GM19463 (cell line): ENCODE measurements around the gene TBC1D22A.

Experiments
- ATAC-seq: cut with Tn5 transposase; IDR thresholded peaks from one replicate; pipeline ENCODE4 v1.9.1; 2021; ENCODE audit warnings: mild to moderate bottlenecking, moderate library complexity; ENCODE audit not compliant: unreplicated experiment

TBC1D22A gene

DNA sequence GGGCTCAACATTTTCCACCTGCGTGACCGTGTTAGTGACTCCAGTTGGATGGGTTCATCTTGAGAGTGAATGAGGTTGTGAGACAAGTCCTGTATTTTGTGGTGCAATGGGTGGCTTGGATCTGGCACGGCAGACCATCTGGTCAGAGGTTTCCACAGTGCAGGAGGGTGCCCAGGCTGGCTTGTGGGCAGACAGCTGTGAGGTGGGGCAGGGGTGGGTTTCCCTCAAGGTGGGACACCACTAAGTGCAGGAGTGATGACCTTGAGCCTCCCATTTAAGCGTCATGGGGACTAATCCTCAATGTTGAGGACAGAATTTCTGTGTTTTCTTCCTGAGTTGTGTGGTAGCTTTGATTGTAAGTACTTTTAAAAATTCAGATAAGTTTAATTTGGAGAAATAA lies 220.6 kb downstream of the TBC1D22A start:
- ATAC-seq, result no peak

DNA sequence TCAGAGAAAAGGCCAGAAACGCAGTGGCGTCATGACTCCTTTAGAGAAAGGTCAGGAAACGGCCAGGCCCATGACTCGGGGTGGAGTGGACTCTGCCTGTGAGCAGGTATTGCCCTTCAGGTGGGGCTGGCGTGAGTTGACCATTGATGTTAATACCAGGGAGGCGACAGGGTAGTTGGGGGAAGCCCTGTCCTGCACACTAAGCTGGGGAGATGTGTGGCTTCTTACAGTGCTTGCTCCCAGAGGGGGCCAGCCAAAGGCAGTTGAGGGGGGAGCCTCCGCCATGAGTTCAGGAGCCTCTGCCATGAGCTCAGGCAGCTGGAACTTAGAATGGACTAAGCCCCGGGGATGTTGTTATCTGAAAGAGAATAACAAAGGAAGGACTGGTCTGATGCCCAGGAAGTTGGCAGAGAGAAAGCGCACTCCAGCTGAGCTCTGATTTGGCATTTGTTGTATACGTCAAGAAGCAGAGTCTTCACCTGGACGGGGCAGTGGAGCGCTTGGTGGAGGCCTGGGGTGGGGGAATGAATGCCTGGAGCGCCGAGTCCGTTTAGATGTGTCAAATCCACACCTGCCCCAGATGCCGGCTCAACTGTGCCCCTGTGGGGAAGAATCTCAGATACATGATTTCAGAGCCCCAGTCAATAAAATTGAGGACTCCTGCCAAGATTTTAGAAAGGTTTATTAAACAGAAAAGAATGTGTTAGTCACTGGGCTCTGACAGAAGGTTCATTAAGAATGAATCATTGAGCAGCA lies 222.5 kb downstream of the TBC1D22A start:
- ATAC-seq, result no peak

DNA sequence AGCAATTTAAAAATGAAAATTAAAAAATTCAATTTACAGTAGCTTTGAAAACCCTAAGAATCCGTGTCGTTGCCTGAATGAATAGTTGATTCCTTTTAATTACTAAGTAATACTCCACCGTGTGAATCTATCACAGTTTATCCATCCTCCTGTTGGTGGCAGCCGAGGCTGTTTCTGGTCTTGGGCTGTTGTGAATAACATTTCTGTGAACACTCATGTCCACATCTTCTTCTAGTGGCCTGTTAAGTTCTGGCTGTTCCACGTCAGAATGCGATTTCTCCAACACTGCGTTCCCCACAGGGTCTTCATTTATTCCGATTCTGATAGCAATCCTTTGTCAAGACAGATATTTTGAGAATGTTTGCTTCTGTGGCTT lies 223.0 kb downstream of the TBC1D22A start:
- no peak for ATAC-seq

DNA sequence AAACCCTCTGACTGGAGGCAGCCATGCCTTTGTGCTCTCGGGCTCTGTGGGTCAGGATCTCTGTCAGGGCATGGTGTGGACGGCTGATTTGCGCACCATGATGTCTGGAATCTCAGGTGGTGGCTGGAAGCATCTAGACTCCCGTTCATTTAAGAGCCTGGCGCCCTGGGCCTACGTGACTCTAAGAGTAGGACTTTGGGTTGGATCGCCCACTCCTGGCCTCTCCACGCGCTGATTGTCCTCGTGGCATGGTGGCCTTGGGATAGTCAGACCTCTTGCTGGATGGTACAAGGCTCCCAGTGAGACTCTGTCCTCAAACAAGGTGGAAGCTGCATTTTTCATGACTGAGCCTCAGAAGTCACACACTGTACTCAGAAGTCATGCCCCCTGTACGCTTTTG lies 224.3 kb downstream of the TBC1D22A start:
- ATAC-seq, result no peak

DNA sequence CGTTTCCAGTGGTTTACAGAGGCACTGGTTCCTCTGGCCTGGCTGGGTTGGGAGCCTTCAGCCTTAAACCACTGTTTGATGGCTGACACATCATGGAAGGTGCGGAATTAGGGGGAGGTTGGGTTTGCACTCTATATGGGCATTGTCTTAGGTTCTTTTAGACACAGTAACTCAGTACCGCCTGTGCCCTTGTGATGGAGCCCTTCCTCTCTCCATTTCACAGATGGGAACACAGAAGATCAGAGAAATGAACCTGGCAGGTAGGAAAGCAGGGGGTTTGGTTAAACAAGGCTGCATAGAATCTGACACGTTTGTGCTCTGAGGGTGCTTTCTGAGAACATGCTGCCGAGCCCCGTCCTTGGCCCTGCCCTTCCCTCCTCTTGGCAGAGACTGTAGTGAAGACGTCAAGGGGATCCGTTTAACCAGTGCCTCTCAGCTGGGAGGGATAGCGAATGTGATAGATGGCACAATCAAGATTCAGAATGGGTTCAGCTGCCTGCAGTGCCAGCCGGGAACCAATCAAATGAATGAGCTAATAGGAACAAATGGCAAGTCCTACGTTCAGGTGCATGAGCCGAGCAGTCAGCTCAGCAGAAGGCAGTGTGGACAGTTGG lies 228.6 kb downstream of the TBC1D22A start:
- no peak for ATAC-seq

DNA sequence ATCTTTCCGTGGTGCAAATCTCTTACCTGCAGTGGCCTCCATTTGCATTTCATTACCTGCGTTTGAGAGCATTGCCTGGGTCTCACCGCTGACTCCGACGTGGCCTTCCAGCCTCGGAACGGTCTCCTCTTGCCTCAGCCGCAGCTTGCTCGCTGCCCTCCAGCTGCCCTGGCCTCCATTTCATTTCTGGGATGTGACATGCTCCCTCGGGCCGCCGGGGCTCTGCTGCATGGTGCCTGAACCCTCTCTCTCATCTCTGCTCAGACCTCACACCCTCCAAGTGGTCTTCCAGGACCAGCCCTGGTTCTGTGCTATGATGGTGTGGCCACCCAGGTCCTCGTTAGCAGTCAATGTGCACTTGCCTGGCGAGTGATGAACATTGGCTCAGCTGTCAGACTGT lies 229.2 kb downstream of the TBC1D22A start:
- ATAC-seq, result no peak

DNA sequence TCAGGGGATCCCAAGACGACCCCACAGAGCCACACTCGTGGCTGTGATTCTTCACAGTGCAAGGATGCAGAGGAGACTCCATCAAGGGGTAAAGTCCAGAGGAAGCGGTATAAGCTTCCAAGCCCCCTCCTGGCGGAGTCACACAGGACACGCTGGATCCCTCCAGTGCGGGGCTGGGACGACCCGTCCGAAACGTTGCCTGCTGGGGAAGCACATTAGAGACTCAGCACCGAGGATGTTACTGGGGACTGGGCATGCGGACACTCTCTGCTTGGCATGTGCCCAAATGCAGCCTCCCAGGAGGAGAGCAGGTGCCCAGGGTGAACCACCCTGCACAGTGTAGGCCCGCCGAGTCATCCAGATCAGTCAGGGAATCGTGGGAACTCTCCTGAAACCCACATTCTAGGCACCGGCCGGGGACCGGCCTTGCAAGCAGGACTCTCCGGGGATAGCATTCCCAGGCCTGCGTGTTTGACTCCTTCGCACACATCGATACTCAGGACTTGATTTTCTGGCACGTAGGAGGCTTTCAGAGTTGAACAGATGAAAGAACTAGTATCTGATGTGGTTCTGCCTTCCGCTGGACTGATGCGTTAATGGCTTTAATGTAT lies 229.8 kb downstream of the TBC1D22A start:
- ATAC-seq, result no peak

DNA sequence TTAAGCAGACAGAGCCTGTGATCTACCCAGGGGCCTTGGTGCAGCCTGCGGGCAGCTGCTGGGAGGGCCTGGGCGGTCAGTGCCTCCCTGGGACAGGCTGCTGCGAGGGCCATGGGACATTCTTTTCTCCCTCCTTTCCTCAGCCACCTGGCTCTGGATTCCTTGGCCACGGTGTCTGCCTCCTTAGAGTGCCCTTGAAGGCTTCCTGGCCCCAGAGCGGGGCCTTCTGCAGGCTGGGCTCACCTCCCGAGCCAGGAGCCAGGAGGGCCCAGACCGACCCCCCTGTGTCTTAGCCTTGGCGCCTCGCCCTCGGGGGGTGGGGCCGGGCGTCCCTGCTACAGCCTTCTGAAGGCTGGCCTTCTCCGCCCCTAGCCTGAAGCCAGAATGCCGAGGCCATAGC lies 231.2 kb downstream of the TBC1D22A start:
- no peak for ATAC-seq

DNA sequence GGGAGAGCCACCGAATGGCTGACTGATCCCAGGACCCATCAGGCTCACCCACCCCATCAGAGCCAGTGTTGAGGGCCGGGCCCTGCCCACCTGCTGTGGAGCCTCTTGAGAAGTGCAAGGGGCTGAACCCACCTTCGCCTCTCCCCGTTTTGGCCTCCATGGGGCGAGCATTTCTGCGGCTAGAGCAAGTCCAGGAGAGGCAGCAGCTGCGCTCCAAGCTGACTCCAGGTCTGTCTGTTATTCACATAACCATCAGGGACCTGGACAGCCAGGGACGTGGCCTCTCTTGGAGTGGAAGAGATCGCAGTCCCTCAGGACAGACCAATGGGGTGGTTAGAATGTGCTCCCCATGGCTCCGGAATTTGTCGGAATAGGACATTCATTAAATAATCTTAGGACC lies 231.8 kb downstream of the TBC1D22A start:
- no peak for ATAC-seq

DNA sequence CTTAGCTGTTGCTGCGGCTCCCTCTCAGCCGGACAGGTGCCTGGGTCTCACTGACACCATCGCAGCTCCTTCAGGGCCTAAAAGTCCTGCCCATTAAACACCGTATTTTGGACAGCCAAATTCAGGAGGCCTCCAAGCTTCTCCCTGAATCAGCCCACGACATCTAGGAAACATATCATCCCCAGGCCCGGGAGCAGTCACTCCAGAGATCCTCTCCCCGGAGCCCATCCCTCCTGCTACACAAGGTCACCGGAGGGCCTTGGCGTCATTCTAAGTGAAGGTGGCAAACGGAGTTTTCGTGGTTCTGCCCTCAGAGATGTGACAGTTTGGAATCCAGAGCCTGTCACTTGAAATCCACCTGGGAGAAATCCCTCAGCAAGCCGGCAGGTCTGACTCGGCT lies 232.5 kb downstream of the TBC1D22A start:
- no peak for ATAC-seq

DNA sequence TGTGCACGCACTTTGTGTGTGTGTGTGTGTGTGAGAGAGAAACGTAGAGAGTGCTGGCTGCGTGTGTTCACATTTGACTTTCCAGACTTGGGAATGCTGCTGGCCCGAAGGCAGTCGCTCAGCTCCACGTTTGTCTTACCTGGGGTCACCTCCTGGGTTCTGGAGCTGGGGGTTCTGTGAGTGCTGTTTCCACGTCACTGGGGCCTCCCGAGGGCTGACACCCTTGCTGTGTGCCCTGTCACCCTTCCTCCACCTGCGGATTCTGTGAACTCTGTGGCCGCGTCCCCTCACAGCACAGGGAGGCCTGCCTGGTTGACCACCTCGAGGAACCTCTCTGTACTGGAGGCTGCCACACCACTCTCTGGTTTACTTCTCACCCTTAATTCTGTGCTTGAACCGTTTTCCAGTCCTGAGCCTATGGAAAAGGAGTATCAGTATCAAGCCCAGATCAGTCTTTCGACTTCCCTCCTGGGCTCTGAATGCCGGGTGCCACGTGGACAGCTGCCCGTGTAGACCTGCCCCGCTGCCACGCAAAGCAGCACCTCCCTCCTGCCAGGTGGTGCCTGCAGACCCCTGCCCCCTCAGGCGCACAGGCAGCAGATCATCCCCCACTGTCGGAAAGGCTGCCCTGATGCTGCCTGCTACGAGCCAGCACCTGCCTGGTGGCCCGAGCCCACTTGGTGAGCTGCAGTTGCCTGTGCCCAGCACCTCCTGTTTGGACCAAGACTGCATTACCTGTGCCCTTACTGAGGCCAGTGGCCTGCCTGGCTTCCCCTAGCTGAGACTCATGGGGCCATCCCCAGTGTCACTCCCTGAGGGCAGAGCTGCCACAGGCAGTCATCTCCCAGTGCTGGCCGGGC lies 233.3 kb downstream of the TBC1D22A start:
- ATAC-seq, result no peak

DNA sequence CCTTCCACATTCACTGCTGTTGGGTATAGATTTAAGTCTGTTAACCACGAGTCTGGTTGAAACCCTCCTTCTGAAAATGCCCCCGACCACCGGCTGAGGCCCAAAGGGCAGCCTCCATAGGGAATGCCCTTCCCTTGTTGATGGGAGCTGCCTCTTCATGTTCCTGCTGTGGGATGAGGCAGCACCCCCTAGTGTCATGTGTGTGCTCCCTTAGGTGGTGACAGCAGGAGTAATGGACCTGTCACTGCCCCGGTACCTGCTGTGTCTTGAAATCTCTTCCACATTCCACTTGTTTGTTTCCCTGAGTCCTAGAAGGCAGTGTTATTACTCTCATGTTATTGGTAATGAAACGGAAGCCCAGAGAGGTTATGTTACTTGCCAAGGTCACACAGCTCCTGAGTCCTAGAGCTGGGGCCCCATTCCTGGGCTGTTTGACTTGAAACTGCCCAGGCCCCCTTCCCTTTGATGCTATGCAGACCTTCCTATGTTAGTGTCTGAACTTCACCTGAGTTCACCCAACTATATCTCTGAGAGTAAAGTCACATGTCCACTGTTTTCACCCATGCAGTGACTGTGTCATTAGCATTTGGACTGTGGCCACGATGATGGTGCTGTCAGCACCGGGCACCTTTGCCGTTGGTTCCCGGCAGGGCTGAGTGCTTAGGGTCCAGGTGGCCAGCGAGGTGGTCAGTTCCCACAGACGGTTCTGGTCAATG lies 234.3 kb downstream of the TBC1D22A start:
- ATAC-seq, result no peak

DNA sequence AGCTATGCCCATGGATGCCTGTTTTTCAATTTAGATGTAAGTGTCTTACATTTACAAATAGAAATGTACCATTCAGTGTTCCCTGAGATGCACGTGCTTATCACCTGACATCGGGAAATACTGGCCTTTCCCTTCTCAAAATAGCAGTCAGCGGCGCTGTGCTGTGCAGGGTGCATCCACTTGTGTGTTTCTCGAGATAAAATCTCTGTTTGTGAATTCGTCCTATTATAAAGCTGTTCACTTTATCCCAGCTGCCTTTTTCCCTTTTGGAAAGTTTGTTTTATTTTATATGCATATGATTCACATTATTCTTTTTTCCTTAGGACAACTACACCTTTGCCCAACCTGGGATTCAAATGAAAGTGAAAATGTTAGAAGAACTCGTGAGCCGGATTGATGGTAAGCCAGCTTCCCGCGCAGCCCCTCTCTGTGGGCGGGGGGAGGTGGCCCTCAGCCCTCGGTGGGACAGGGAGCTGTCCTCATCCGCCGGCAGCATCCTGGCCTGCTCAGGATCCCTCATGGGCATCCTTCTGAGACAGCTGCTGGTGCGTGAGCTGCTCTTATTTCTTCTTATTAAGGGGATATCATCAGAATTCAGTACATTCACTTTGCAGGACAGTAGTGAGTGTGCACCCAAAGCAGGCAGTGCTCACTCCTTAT lies 235.0 kb downstream of the TBC1D22A start:
- no peak for ATAC-seq

DNA sequence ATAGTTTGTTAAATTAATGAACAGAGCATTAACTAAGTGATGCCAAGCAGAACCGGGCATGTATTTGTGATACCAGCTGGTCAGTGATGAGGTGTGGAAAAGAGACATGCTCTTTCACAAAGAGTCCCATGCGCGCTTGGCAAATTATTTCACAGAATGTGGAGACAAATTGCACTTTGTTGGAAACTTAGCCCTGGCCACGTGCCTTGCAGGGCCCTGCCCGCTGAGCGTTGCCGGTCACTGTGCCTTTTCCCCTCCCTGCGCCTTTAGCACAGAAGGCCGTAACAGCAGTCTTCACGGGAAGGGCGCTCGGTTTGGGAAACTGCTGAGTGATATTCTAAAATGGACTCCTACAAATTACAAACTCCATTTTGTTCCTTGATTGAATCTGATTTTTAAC lies 235.9 kb downstream of the TBC1D22A start:
- no peak for ATAC-seq

DNA sequence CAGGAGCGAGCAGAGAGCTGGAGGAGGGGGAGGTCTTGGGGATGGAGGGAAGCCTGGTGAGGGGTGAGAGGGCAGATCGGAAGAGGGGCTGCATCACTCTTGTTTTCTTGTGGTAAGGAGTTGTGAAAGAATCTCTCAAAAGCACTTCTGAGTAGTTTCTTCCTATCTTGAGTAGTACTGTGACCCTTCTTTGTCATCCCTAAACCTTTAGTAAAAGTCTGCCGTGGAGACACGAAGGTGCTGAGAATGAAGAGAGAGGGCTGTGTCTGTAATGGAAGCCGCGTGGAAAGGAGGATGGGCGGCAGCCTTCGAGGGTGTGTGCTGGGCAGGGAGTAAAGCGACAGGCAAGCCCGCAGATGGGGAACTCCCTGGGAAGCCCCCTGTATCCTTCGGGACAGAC lies 237.8 kb downstream of the TBC1D22A start:
- no peak for ATAC-seq

DNA sequence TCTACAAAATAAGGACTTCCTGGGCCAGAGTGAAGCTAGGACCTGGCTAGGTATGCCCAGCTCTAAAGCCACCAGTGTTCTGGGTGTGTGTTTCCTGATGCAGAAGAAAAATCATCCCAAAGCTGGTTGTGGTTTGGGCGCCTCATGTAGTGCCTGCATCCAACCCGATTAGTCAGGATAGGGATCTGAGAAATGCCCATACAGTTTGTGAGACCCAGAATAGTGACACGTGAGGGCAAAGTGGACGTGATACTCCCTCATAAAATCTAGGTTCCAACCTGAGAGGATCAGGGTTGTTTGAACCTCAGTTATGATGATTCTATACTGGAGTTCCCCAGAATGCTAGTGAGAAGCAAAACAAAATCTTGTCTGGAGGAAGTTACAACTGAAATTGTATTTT lies 238.4 kb downstream of the TBC1D22A start:
- ATAC-seq, result no peak

DNA sequence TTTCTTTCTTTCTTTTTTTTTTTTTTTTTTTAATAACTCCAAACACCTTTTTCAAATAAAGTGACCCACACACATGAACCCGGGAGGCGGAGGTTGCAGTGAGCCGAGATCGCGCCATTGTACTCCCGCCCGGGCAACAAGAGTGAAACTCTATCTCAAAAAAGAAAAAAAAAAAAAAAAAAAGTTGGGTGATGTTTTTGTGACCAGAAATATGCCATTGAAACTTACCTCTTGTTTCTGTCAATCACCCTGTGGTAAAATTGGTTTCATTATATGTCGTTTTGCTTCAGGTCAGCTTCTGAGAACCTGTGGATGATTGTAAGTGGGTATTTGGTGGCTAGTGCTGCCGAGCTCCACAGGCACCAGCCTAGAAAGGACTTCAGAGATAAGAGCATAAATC lies 238.8 kb downstream of the TBC1D22A start:
- no peak for ATAC-seq

DNA sequence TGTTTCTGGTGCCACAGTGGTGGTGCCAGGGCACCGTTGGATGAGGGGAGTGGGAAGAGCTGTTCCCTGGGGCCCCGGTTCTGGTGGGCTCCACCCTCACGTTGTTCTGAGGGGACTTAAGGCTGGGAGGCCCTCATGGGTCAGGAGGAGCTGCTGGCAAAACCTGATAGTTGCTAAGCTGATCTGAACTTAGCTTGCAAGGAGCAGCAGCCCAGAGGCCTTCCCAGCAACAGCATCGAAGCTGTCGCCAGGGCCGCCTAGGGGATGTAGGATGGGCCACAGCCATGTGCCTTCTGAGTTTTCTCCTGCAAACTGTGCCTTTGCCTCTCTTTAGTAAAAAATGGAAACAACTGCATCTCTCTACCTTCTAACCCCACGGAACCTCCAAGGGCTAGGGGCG lies 240.2 kb downstream of the TBC1D22A start:
- no peak for ATAC-seq

DNA sequence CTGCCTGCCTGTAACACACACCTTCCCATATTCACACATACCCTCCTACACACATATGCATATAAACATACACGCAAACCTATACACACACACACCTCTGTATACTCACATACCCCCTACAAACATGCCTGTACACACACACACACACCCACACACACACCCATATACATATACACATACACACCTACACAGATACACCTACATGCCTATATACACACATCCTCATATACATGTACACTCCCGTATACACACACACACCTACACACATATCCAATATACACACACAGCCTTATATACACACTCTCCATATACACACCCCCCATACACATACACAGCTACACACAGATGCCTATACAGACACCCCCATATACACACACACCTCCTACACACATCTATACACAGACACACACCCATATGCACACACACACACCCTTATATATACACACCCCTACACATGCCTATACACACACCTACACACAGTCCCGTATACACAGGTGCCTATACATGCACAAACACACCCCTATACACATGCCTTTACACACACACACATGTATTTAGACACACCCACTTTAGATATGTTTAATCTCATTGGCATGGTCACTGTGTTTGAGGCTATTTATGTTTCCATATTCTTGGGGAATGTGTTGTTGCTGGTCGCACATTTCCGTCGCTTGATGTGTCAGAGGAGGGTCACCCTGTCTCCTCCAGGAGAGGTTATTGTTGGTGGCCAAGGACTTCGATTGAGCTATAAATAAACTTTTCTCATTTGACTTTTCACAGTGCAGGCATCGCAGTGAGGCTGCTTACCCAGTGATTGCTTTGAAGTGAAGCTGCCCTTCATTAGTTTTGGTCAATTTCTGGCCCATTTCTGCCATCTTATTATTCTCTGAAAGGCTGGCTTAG lies 243.3 kb downstream of the TBC1D22A start:
- ATAC-seq, result no peak
